HG03135 (cell line): ENCODE data around the gene IL21R.
A peak's percentile ranks its signal among the peaks of the same experiment; 100 is the strongest.
"Not testable (repeated sequence)": the region's sequence is repeated elsewhere in the genome, so short reads cannot be mapped to it uniquely, and the experiment has no call there.

Source experiments
- ATAC-seq: cut with Tn5 transposase; IDR thresholded peaks from one replicate; pipeline ENCODE4 v1.9.1; 2021; ENCODE audit warnings: mild to moderate bottlenecking, moderate library complexity; ENCODE audit not compliant: unreplicated experiment

The IL21R gene

DNA sequence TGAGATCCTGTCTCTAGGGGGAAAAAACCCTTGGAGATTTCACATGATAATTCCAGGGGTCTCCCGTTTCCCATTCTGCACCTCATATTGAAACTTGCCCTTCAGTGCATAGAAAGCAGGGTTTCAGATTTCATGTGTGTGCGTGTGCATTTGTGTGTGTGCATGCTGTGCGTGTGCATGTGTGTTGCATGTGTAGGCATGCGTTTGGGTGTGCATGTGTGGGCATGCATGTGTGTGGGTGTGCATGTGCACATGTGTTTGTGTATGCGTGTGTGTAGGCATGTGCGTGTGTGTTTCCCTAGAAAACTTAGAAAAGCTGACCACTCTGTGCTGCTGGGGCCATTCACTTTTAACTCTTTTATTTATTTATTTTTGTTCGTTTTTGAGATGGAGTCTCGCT is 40.0 kb downstream of the IL21R start:
- no peak for ATAC-seq

DNA sequence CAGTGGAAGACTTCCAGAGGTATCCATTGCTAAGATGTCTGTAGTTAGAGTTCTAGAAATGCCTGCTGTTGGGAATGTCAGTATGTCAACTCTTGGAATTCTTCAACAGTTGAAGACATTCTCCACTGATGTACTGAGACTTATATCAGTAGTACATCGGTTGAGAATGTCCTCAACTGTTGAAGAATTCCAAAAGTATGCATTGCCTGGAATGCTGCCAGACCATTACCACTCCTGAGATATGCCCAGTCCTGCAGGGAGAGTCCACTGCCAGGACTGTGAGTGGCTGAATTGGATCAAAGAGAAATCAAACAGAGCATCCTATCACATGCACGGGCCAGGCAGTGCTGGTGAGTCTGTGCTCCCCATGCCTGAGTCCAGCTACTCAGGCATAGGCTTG is 42.0 kb downstream of the IL21R start:
- no peak for ATAC-seq

GRCh38 chr16:27444470-27444869 is 42.5 kb downstream of the IL21R start:
- no peak for ATAC-seq

DNA sequence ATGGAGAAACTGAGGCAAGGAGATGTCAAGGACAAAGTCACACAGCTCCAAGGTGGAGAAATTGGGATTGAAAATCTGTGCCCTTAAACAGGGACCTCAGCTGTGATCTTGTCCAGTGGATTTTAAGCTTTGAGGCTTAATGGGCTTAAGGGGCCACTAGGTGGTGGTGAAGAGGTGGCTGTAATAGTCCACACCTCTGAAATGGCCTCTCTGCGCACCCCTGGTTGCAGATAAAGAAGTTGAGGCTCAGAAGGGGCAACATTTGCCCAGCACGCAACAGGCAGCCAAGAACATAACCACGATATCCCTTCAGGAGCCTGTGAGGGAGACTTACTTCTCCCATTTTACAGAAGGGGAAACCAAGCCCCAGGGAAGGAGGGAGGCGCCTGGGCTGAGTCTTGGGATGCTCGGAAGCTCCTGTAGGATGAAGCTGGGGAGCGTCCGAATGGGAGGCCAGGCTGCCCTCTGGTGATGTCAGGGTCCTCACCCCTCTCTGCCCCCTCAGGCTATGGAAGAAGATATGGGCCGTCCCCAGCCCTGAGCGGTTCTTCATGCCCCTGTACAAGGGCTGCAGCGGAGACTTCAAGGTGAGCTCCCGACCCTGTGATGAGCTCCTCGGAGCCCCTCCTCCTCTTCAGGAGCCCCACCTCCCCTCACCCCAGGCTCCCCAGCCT is 43.7 kb downstream of the IL21R start:
- ATAC-seq: no peak

GRCh38 chr16:27446721-27447120 is 44.7 kb downstream of the IL21R start:
- ATAC-seq: no peak

DNA sequence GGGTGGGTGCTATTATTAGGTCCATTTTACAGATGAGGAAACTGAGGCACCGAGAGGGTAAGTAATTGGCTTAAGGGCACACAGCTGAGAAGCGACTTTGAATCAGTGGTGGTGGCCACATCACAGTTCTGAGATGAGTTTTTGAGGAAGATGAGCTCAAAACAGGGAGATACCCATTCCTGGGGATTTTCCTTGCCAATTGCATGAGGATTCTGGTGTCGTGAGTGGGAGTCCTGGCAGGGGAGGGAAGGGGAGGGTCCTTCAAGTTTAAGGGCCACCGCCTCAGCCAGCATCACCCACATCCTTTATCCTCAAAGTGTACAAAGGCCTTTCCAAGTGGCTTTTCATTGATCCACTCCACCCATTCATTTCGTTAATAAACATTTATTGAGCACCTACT is 45.3 kb downstream of the IL21R start:
- ATAC-seq: no peak

GRCh38 chr16:27448532-27449433 is 46.8 kb downstream of the IL21R start:
- no peak for ATAC-seq

DNA sequence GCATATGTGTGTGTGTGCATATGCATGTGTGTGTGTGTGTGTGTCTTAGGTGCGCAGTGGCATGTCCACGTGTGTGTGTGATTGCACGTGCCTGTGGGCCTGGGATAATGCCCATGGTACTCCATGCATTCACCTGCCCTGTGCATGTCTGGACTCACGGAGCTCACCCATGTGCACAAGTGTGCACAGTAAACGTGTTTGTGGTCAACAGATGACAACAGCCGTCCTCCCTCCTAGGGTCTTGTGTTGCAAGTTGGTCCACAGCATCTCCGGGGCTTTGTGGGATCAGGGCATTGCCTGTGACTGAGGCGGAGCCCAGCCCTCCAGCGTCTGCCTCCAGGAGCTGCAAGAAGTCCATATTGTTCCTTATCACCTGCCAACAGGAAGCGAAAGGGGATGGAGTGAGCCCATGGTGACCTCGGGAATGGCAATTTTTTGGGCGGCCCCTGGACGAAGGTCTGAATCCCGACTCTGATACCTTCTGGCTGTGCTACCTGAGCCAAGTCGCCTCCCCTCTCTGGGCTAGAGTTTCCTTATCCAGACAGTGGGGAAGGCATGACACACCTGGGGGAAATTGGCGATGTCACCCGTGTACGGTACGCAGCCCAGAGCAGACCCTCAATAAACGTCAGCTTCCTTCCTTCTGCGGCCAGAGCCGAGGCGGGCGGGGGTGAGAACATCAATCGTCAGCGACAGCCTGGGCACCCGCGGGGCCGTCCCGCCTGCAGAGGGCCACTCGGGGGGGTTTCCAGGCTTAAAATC is 47.6 kb downstream of the IL21R start:
- peak; percentile 44 for ATAC-seq

DNA sequence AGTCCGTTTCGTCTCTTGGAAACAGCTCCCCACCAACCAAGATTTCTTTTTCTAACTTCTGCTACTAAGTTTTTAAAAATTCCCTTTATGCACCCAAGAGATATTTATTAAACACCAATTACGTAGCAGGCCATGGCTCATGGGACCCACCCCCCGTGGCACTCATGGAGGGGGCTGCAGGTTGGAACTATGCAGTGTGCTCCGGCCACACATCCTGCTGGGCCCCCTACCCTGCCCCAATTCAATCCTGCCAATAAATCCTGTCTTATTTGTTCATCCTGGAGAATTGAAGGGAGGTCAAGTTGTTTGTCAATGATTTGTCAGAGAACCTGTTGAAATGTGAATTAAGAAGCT is 48.2 kb downstream of the IL21R start:
- ATAC-seq: no peak

GRCh38 chr16:27452569-27453493 is 50.9 kb downstream of the IL21R start:
- no peak for ATAC-seq

- ATAC-seq: no peak
Observed at GRCh38 chr16:27453494-27453825, 51.5 kb downstream of the IL21R start.

DNA sequence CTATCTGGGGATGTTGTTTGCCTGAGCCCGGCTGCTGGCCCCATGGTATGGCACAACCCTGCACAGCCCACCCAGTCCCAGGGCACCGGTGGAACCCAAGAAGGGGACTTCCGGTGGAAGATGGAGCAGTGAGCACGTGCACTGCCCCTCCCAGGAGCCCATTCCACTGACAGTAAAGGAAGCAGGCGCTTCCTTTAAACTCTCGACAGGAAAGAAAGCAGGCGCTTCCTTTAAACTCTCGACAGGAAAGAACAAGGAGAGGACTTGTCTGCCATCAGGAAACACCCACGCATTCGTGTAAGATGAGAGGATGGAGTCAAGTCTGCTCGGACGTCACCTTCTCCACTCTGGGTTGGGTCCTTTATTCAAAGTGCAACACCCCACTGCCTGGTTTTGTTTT is 53.7 kb downstream of the IL21R start:
- ATAC-seq: no peak

DNA sequence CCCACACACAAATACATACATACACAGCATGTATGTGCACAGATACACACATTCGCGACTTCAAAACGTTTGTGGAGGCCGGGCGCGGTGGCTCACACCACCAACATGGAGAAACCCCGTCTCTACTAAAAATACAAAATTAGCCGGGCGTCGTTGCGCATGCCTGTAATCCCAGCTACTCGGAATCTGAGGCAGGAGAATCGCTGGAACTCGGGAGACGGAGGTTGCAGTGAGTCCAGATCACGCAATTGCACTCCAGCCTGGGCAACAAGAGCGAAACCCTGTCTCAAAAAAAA is 55.6 kb downstream of the IL21R start:
- not testable (repeated sequence) for ATAC-seq

- ATAC-seq: no peak
Observed at GRCh38 chr16:27458258-27458657, 56.3 kb downstream of the IL21R start.

- ATAC-seq: no peak
Observed at GRCh38 chr16:27458987-27459688, 57.2 kb downstream of the IL21R start.

GRCh38 chr16:27460213-27460612 is 58.2 kb downstream of the IL21R start:
- no peak for ATAC-seq

GRCh38 chr16:27460663-27461482 is 58.9 kb downstream of the IL21R start:
- ATAC-seq: no peak

DNA sequence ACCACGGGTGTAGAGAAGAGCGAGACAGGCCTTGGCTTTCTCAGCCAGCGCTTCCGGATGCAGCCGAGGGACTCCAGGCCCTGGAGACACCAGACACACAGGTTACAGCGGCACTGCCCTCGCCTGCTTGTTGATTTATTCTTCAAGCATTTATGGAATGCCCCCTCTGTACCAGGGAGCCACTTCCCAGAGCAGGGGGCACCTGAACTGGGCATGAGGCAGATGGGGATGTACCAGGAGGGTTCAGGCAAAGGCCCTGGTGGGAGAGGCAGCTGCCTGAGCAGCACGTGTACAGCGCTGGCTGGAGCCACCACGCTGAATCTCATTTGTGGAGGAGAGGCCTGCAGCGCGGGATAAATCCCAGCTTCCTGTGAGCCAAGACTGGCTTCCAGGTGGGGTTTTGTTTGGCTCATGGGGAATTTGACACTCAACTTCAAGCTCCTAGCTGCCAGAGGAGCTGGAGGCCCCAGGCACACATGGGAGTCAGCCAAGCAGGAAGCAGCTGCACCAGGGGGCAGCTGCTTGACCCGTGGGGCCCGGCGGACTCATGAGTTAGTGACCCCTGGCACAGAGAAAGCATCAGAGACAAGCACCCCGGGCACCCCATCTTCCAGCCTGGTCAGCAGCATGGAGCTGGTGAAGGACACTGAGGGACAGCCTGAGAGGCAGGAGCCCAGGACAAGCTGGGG is 59.7 kb downstream of the IL21R start:
- ATAC-seq: no peak
